WTC11 (cell line): ENCODE results near the gene FOXL2.

Source experiments
- ATF6 ChIP-seq: sonication (generic); formaldehyde crosslinking; IDR thresholded peaks from 2 replicates; pipeline ENCODE4 v1.8.1; 2023; ENCODE audit warnings: mild to moderate bottlenecking, missing genetic modification reagents
- CREM ChIP-seq: sonication (generic); formaldehyde crosslinking; IDR thresholded peaks from 2 replicates; pipeline ENCODE4 v1.8.1; 2022; ENCODE audit warnings: mild to moderate bottlenecking, missing genetic modification reagents, moderate library complexity
- CTCF ChIP-seq: fragments of 200-600 bp; IDR thresholded peaks from 2 replicates; pipeline ENCODE4 v1.8.0; 2022; ENCODE audit warnings: antibody characterized with exemption
- HMGA2 ChIP-seq: fragments of 250-450 bp; sonication (Bioruptor Pico); IDR thresholded peaks from 2 replicates; pipeline ENCODE4 v1.4.0; 2021; ENCODE audit warnings: mild to moderate bottlenecking, moderate library complexity
- JUN ChIP-seq: sonication (generic); formaldehyde crosslinking; IDR thresholded peaks from 2 replicates; pipeline ENCODE4 v1.8.0; 2023; ENCODE audit warnings: mild to moderate bottlenecking, missing genetic modification reagents
- MAX ChIP-seq: sonication (generic); formaldehyde crosslinking; IDR thresholded peaks from 2 replicates; pipeline ENCODE4 v1.8.0; 2022; ENCODE audit warnings: mild to moderate bottlenecking, missing genetic modification reagents
- TEAD4 ChIP-seq: sonication (generic); formaldehyde crosslinking; IDR thresholded peaks from 2 replicates; pipeline ENCODE4 v1.8.0; 2022; ENCODE audit warnings: mild to moderate bottlenecking, missing genetic modification reagents
- ZNF512 ChIP-seq: sonication (generic); formaldehyde crosslinking; IDR thresholded peaks from 2 replicates; pipeline ENCODE4 v1.8.1; 2022; ENCODE audit warnings: missing genetic modification reagents, borderline replicate concordance
- TF ChIP-seq, protein P1 (sequence below): sonication (generic); formaldehyde crosslinking; IDR thresholded peaks from 2 replicates; pipeline ENCODE4 v1.8.0; 2023; ENCODE audit warnings: mild to moderate bottlenecking, missing genetic modification reagents
- TF ChIP-seq, protein P2 (sequence below): sonication (generic); formaldehyde crosslinking; IDR thresholded peaks from 2 replicates; pipeline ENCODE4 v1.8.1; 2023; ENCODE audit warnings: mild to moderate bottlenecking, missing genetic modification reagents, moderate library complexity

DNA sequence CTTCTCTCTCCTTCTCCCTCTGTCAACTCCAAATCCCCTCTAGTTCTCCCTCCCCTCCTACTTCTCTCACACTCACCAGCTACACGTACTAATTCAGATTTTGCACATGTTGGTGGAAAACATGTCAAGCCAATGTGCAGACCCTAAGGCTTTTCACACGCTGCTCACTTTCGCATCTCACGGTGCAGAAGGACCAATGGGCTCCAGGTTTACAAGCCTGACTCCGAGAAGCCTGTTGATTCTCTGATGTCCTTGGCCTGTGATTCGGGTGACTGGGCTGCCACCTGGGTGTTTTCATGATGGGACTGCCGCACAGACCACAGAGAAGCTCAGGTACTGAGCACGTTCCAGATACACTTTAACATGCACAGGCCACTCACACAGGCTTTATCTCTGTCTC, 3.8 kb upstream of the FOXL2 start:
- TF ChIP-seq CTCF: no peak
- no peak for TF ChIP-seq ZNF512
- TF ChIP-seq, protein P1, sequence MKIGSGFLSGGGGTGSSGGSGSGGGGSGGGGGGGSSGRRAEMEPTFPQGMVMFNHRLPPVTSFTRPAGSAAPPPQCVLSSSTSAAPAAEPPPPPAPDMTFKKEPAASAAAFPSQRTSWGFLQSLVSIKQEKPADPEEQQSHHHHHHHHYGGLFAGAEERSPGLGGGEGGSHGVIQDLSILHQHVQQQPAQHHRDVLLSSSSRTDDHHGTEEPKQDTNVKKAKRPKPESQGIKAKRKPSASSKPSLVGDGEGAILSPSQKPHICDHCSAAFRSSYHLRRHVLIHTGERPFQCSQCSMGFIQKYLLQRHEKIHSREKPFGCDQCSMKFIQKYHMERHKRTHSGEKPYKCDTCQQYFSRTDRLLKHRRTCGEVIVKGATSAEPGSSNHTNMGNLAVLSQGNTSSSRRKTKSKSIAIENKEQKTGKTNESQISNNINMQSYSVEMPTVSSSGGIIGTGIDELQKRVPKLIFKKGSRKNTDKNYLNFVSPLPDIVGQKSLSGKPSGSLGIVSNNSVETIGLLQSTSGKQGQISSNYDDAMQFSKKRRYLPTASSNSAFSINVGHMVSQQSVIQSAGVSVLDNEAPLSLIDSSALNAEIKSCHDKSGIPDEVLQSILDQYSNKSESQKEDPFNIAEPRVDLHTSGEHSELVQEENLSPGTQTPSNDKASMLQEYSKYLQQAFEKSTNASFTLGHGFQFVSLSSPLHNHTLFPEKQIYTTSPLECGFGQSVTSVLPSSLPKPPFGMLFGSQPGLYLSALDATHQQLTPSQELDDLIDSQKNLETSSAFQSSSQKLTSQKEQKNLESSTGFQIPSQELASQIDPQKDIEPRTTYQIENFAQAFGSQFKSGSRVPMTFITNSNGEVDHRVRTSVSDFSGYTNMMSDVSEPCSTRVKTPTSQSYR (CRISPR knock-in tag): no peak
- no peak for TF ChIP-seq HMGA2 (CRISPR knock-in tag)
- no peak for TF ChIP-seq MAX (CRISPR knock-in tag)
- TF ChIP-seq TEAD4 (CRISPR knock-in tag): no peak
- TF ChIP-seq, protein P2, sequence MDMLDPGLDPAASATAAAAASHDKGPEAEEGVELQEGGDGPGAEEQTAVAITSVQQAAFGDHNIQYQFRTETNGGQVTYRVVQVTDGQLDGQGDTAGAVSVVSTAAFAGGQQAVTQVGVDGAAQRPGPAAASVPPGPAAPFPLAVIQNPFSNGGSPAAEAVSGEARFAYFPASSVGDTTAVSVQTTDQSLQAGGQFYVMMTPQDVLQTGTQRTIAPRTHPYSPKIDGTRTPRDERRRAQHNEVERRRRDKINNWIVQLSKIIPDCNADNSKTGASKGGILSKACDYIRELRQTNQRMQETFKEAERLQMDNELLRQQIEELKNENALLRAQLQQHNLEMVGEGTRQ (CRISPR knock-in tag): no peak
- TF ChIP-seq JUN (CRISPR knock-in tag): no peak
- no peak for TF ChIP-seq ATF6 (CRISPR knock-in tag)
- TF ChIP-seq CREM (CRISPR knock-in tag): no peak
